Dedifferentiated amniotic fluid mesenchymal stem cell (primary cell): Measurements from ENCODE around the gene ZFP92.
"Not testable (repeated sequence)": the region's sequence is repeated elsewhere in the genome, so short reads cannot be mapped to it uniquely, and the experiment has no call there.

Source experiments
- DNase-seq: peaks from one replicate; pipeline ENCODE4 v3.0.0-alpha.2; 2016; ENCODE audit errors: extremely low spot score

The ZFP92 gene

GRCh38 chrX:153386097-153386496 is 25.2 kb upstream of the ZFP92 start:
- no peak for DNase-seq

- no peak for DNase-seq
Observed at GRCh38 chrX:153387345-153387744, 23.9 kb upstream of the ZFP92 start.

DNA sequence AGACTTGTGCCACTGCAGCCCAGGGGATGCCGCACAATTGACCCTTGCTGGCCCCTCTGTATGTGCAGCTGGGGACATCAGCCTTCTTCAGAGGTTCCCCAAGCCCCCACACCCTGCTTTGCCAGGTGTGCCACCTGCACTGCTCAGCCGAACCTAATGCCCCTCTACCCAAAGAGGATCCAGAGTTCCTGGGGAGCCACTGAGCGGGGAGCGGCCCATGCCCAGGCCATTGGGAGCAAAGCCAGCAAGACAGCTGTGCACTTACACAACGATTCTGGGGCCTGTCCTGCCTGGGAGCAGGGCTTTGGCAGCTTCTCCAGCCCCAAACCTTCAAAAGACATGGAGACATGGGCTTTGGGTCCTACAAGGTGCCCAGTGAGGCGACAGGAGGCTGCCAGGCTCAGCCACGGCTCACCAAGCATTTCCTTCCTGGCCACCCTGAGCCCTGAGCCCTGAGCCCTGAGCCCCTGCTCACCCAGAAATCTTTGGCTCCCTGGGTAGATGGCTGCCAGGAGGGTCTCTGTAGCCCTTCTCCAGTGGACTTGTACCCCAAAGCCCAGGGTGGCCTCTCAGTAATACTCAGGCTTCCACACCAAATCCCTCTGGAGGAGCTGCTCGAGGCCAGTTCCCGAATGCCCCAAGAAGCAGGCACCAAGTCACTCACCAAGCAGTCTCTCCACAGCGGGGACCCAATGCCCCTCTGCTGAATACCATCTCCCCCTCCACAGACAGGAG is 23.1 kb upstream of the ZFP92 start:
- DNase-seq = no peak

DNA sequence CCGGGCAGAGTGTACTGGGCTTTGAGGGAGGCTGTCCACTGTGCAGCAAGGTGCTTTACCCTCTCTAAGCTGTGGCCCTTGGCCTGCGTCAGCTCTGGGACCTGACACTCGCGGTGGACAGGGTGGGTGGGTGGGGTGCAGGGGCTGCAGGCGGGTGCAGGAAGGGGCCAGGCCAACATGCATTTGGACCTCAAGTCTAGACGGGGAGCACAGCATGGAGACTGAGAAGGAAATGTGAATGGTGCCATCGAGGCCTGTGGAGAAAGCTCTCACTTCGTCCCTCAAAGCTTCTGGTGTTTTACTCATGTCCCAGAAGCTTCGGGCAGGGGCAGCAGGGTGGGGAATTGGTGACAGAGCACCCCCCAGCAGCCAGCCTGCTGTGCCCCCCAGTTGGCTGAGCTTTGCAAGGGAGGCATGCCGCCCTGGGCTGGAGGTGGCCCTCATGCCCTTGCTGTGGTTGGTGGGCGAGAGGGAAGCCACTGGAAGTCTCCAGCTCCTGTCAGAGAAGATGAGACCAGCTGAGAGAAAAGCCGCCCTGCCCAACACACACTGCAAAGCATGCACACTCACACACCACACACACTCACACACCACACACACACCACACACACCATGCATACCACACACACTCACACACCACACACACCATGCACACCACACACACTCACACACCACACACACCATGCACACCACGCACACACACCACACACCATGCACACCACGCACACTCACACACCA is 22.4 kb upstream of the ZFP92 start:
- no peak for DNase-seq

DNA sequence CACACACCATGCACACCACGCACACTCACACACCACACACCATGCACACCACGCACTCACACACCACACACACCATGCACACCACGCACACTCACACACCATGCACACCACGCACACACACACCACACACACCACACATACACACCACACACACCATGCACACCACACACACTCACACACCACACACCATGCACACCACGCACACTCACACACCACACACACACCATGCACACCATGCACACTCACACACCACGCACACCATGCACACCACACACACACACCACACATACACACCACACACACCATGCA is 21.9 kb upstream of the ZFP92 start:
- DNase-seq = not testable (repeated sequence)

GRCh38 chrX:153392642-153393321 is 18.5 kb upstream of the ZFP92 start:
- no peak for DNase-seq

- no peak for DNase-seq
Observed at GRCh38 chrX:153394612-153395011, 16.7 kb upstream of the ZFP92 start.

- DNase-seq = no peak
Observed at GRCh38 chrX:153395613-153396319, 15.5 kb upstream of the ZFP92 start.

- DNase-seq = no peak
Observed at GRCh38 chrX:153396320-153397195, 14.7 kb upstream of the ZFP92 start.

DNA sequence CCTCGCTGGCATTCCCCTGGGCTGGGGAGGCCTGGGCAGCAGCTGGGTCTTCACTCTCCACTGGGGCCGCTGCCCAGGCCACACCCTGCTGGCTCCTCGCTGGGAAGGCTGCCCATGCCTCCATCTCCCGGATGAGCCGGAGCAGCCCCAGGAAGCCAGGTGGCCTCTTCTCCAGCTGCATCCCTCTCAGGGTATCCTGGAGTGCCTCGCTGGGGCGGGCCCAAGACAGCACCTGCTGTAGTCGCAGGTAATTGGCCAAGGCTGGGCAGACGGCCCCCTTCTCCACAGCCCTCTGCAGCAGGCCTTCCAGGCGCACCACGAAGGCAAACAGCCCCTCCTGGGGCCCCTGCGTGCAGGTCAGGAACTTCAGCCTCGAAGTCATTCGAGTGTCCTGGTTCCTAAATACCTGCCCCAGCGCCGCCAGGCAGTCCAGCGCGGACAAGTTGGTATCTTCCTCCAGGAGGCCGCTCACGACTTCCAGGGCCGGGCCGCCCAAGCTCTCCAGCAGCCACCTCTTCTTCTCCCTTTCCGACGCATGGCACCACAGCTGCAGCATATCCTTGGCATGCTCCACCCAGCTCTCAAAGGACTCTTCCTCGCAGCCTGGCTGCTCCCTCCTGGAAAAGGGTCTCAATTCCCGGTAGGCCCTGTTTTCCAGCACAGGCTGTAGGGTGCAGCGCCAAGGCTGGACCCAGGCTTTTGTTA is 13.9 kb upstream of the ZFP92 start:
- no peak for DNase-seq

DNA sequence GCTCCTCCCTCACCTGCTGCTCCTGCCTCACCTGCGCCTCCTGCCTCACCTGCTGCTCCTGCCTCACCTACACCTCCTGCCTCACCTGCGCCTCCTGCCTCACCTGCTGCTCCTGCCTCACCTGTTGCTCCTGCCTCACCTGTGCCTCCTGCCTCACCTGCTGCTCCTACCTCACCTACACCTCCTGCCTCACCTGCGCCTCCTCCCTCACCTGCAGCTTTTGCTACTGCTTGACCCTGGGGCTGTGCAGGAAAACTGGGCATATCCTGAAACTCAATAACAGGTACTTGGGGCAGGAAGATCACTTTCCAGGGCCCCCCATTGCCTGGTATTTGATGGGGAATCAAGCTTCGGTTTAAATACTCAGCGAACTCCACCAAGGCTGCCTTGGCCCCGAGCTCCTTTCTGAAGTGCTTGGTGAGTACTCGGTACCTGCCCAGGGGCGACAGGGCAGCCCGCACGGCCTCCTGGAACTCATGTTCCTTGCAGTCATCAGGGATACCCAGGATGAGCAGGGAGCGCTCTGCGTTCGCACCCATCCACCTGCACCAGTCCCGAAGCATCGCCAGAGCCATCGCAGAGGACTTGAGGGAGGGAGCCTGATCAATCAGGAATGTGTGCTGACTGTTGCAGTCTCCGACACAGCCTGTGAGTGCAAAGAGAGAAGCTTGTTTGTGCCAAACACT is 12.9 kb upstream of the ZFP92 start:
- DNase-seq = no peak

DNA sequence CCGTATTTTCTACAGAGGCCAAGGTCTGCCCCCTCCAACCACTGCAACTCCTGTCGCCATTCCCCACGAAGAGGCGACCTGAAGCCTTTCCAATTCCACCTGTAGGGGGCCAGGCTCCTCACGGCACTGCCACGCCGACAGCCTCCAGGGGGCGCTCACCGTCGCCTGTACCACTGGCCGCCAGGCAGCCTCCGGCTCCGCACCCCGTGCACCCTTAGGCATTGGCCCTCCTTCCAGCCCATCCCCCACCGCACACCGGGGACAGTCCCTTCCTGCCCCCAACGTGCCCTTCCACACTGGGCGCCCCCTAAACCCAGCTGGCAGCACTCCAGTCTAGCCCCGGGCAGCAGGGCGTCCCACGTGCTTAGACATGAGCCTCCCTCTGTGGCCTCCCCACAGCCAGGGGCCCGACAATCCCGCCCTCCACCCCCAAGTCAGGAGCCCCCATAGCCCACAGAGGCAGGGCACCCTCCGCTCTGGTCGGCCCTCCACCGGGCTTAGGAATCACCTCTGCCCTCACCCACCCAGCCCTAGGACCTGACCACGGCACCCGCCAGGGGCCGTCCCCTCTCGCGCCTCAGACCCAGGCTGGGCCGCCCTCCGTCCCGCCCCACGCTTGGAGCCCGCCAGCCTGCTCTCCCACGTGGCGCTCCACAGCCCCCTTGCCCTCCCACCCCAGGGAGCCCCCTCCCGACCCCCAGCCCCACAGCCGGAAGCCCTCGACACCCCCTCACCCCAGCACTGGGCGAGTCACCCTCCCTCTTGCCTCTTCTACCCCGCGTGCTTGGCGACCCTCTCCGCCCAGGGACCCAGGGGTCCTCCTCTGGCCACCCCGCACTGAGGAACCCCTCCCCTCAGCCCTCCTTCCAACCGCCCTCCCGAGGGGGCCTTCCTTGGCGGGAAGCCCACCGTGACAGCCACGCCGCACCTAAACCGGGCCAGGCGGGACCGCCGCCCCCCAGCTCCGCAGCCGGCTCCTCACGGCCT is 10.8 kb upstream of the ZFP92 start:
- no peak for DNase-seq

- no peak for DNase-seq
Observed at GRCh38 chrX:153401133-153401764, 10.0 kb upstream of the ZFP92 start, which contains the start of gene PNMA6E. Gene PNMA6E (minus strand): TSS chrX:153401350. CDS start chrX:153398849, 2,501 bp downstream.

DNA sequence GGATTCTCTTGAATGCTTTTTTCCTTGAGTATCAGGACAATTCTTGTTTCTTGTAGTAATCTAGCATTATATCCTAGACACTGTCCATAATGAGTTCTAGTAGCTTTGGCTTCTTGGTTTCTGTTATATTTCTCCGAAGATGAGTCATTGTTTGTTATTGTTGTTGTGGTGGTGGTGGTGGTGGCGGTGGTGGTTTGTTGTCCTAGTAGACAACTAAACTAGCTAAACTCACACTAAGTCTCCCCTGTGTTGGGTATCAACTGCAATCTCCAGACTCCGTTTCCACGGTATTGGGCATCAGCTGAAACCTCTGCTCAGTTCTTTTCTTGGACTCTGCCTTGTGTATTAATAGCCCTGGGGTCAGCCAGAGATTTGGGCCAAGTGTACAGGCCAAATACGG is 6.9 kb upstream of the ZFP92 start:
- not testable (repeated sequence) for DNase-seq

- no peak for DNase-seq
Observed at GRCh38 chrX:153405426-153405825, 5.8 kb upstream of the ZFP92 start.

- no peak for DNase-seq
Observed at GRCh38 chrX:153406011-153406410, 5.3 kb upstream of the ZFP92 start.

GRCh38 chrX:153406903-153407302 is 4.4 kb upstream of the ZFP92 start:
- no peak for DNase-seq

- DNase-seq = no peak
Observed at GRCh38 chrX:153407736-153408135, 3.5 kb upstream of the ZFP92 start.
